ENCODE results near the gene TMEM108. TPM values are rescaled to one million over a fixed set of nuclear protein-coding genes. Genes with fewer than 3 reads are reported as not detected.

Gene TMEM108
- polyA plus RNA-seq, 1 donor (not counting 4 experiments of a cell fraction or from before 2014, with no cell fraction given): not detected

DNA sequence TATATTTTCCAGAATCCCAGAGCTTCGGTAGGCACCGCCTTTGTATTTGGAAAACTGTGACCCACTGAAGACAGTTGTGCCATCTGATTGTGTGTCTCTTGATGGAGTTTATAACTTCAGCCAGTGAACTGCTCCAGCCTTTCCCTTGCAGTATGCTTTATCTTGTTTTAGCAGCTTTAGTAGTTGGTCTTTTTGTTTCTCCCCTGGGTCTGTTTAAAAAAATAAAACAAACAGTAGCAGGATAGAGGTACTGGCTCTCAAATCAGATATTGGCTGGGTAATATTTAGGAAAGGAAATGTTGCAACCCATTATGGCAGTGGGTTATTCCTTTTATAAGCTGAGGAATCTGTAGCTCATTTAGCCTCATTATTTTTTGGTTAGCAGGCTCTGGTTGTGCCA, 210.2 kb downstream of the TMEM108 start:
- TF ChIP-seq, protein P1, sequence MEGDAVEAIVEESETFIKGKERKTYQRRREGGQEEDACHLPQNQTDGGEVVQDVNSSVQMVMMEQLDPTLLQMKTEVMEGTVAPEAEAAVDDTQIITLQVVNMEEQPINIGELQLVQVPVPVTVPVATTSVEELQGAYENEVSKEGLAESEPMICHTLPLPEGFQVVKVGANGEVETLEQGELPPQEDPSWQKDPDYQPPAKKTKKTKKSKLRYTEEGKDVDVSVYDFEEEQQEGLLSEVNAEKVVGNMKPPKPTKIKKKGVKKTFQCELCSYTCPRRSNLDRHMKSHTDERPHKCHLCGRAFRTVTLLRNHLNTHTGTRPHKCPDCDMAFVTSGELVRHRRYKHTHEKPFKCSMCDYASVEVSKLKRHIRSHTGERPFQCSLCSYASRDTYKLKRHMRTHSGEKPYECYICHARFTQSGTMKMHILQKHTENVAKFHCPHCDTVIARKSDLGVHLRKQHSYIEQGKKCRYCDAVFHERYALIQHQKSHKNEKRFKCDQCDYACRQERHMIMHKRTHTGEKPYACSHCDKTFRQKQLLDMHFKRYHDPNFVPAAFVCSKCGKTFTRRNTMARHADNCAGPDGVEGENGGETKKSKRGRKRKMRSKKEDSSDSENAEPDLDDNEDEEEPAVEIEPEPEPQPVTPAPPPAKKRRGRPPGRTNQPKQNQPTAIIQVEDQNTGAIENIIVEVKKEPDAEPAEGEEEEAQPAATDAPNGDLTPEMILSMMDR (optimal IDR thresholded peaks at IDR 0.05 in 1 of 3, IDR thresholded peaks at IDR 0.05 in 1 of 3, conservative IDR thresholded peaks at IDR 0.05 in 1 of 3; ENCODE audit: extremely low read depth in 1 of 3, insufficient read depth in 2 of 3, low read length in 3 of 3): no peak
- no peak for TF ChIP-seq EZH2 (IDR thresholded peaks at IDR 0.05; ENCODE audit: low read length)
- dilution Hi-C loops (cut with MboI; ENCODE audit: extremely low pct_ligation_motif_present, low sequenced_read_pairs): no loop called here
- Histone ChIP-seq H3K36me3 (ENCODE audit: control insufficient read depth in 2 of 2, extremely low read depth in 1 of 2, insufficient read depth in 2 of 2, low read length in 2 of 2) (no peaks in the 10 kb centered on the region), H3K4me2 (ENCODE audit: control insufficient read depth, extremely low read depth, insufficient read depth, low read depth, low read length) (no peak overlapping the region), H3K9me3 (ENCODE audit: control insufficient read depth, low read depth, low read length) (no peaks in the 10 kb centered on the region), H3K27ac (ENCODE audit: control insufficient read depth, insufficient read depth, low read length) (no peak overlapping the region), H3K4me3 (ENCODE audit: control insufficient read depth in 2 of 3, extremely low read depth in 1 of 3, insufficient read depth in 2 of 3, low read depth in 1 of 3, low read length in 3 of 3) (no peak overlapping the region), H3K79me2 (ENCODE audit: control insufficient read depth, insufficient read depth, low read length) (no peaks in the 10 kb centered on the region), H3K27me3 (ENCODE audit: control insufficient read depth, extremely low read depth, insufficient read depth, low read length) (no peaks in the 10 kb centered on the region), H3K4me1 (ENCODE audit: control insufficient read depth, extremely low read depth, insufficient read depth, low read length) (no peaks in the 10 kb centered on the region), H3K9ac (ENCODE audit: control insufficient read depth, extremely low read depth, insufficient read depth, low read length) (no peak overlapping the region), H2AFZ (ENCODE audit: control insufficient read depth, low read length) (no peak overlapping the region), H4K20me1 (ENCODE audit: control insufficient read depth, extremely low read depth, insufficient read depth, low read length) (no peaks in the 10 kb centered on the region), H3K9me1 (ENCODE audit: control insufficient read depth, extremely low read depth, insufficient read depth, low read length) (no peaks in the 10 kb centered on the region)
- FAIRE-seq: no peak
- DNase-seq (ENCODE audit: low read depth, low spot score): no peak

- no peaks in the 10 kb centered on the region for H3K36me3 ChIP-seq (ENCODE audit: control insufficient read depth in 2 of 2, extremely low read depth in 1 of 2, insufficient read depth in 2 of 2, low read length in 2 of 2)
- DNase-seq (ENCODE audit: low read depth, low spot score) (no peak), FAIRE-seq (no peak)
- TF ChIP-seq EZH2 (IDR thresholded peaks at IDR 0.05; ENCODE audit: low read length): no peak
- TF ChIP-seq, protein P1 (optimal IDR thresholded peaks at IDR 0.05 in 1 of 3, IDR thresholded peaks at IDR 0.05 in 1 of 3, conservative IDR thresholded peaks at IDR 0.05 in 1 of 3; ENCODE audit: extremely low read depth in 1 of 3, insufficient read depth in 2 of 3, low read length in 3 of 3): no peak
- H3K79me2 ChIP-seq (ENCODE audit: control insufficient read depth, insufficient read depth, low read length): no peaks in the 10 kb centered on the region
- H3K9me1 ChIP-seq (ENCODE audit: control insufficient read depth, extremely low read depth, insufficient read depth, low read length): no peaks in the 10 kb centered on the region
- H3K9me3 ChIP-seq (ENCODE audit: control insufficient read depth, low read depth, low read length): no peaks in the 10 kb centered on the region
- H3K27ac ChIP-seq (ENCODE audit: control insufficient read depth, insufficient read depth, low read length): no peak overlapping the region
- H3K4me1 ChIP-seq (ENCODE audit: control insufficient read depth, extremely low read depth, insufficient read depth, low read length): no peaks in the 10 kb centered on the region
- no peaks in the 10 kb centered on the region for H3K27me3 ChIP-seq (ENCODE audit: control insufficient read depth, extremely low read depth, insufficient read depth, low read length)
- no peaks in the 10 kb centered on the region for H4K20me1 ChIP-seq (ENCODE audit: control insufficient read depth, extremely low read depth, insufficient read depth, low read length)
- dilution Hi-C loops (cut with MboI; ENCODE audit: extremely low pct_ligation_motif_present, low sequenced_read_pairs): no loop called here
- no peak overlapping the region for H3K9ac ChIP-seq (ENCODE audit: control insufficient read depth, extremely low read depth, insufficient read depth, low read length)
- no peak overlapping the region for H3K4me3 ChIP-seq (ENCODE audit: control insufficient read depth in 2 of 3, extremely low read depth in 1 of 3, insufficient read depth in 2 of 3, low read depth in 1 of 3, low read length in 3 of 3)
- H3K4me2 ChIP-seq (ENCODE audit: control insufficient read depth, extremely low read depth, insufficient read depth, low read depth, low read length): no peak overlapping the region
- H2AFZ ChIP-seq (ENCODE audit: control insufficient read depth, low read length): no peak overlapping the region
These were observed 211.3 kb downstream of the TMEM108 start for GRCh38 chr3:133249490-133249889.

Measured in keratinocyte (primary cell).